Measurements from ENCODE around the gene IRAK2. TPM values are rescaled to one million over a fixed set of nuclear protein-coding genes. Genes with fewer than 3 reads are reported as not detected.

The IRAK2 gene, protein sequence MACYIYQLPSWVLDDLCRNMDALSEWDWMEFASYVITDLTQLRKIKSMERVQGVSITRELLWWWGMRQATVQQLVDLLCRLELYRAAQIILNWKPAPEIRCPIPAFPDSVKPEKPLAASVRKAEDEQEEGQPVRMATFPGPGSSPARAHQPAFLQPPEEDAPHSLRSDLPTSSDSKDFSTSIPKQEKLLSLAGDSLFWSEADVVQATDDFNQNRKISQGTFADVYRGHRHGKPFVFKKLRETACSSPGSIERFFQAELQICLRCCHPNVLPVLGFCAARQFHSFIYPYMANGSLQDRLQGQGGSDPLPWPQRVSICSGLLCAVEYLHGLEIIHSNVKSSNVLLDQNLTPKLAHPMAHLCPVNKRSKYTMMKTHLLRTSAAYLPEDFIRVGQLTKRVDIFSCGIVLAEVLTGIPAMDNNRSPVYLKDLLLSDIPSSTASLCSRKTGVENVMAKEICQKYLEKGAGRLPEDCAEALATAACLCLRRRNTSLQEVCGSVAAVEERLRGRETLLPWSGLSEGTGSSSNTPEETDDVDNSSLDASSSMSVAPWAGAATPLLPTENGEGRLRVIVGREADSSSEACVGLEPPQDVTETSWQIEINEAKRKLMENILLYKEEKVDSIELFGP
- 4.4 and 6.6 TPM in 2 replicates for total RNA-seq
- polyA plus RNA-seq = 1.5 and 3.6 TPM in 2 replicates
- 0.64 and 1.7 TPM in 2 replicates for polyA plus RNA-seq (2012)
- 1.8 and 4.7 TPM in 2 replicates for polyA minus RNA-seq (ENCODE audit: low replicate concordance)

GRCh38 chr3:10164546-10165393 is at the start of gene IRAK2:
Gene IRAK2, plus strand, starts transcription at chr3:10164919. Its CDS starts 36 bp downstream, at chr3:10164955.
- peak within 1 kb of the TSS; percentile 65 to 96 (median 90) for H3K4me3 ChIP-seq (replicated peaks in 1 of 4; ENCODE audit: control extremely low read depth in 1 of 4, insufficient read depth in 1 of 4, low read depth in 3 of 4, low read length in 4 of 4)
- peak; percentile 43 for DNase-seq (ENCODE audit: low read depth in 2 of 2)
- H3K4me2 ChIP-seq (ENCODE audit: extremely low read depth, insufficient read depth, low read length) = peak within 1 kb of the TSS; percentile 90
- H3K27me3 ChIP-seq (ENCODE audit: control insufficient read depth, insufficient read depth, low read length) = no peaks in the 10 kb centered on the region
- H3K4me1 ChIP-seq (ENCODE audit: control insufficient read depth, extremely low read depth, insufficient read depth, low read length) = no peaks in the 10 kb centered on the region
- no peaks in the 10 kb centered on the region for H3K79me2 ChIP-seq (ENCODE audit: control insufficient read depth, insufficient read depth, low read length)
- H3K9me3 ChIP-seq (ENCODE audit: control insufficient read depth, insufficient read depth, low read depth, low read length) = no peaks in the 10 kb centered on the region
- TF ChIP-seq EZH2 (IDR thresholded peaks at IDR 0.05; ENCODE audit: low read length, missing control alignments) (no peak), CTCF (conservative IDR thresholded peaks at IDR 0.05 in 1 of 2, IDR thresholded peaks at IDR 0.05 in 1 of 2; ENCODE audit: low read depth in 1 of 2, low read length in 2 of 2) (peak; percentile 41 to 57)
- H3K27ac ChIP-seq (ENCODE audit: insufficient read depth, low read length) = peak within 1 kb of the TSS; percentile 76
- peak within 1 kb of the TSS; percentile 99 for H2AFZ ChIP-seq (ENCODE audit: low read length)
- peak within 1 kb of the TSS; percentile 83 for H3K9ac ChIP-seq (ENCODE audit: insufficient read depth, low read length)
- H3K36me3 ChIP-seq (ENCODE audit: control insufficient read depth, insufficient read depth, low read length) = no peaks in the 10 kb centered on the region
- no peaks in the 10 kb centered on the region for H4K20me1 ChIP-seq (ENCODE audit: control insufficient read depth, extremely low read depth, insufficient read depth, low read length)

- no peaks in the 10 kb centered on the region for H3K36me3 ChIP-seq (ENCODE audit: control insufficient read depth, insufficient read depth, low read length)
- peak within 1 kb of the TSS; percentile 82 for H3K27ac ChIP-seq (ENCODE audit: insufficient read depth, low read length)
- H3K27me3 ChIP-seq (ENCODE audit: control insufficient read depth, insufficient read depth, low read length) = no peaks in the 10 kb centered on the region
- H2AFZ ChIP-seq (ENCODE audit: low read length) = peak within 1 kb of the TSS; percentile 91
- no peaks in the 10 kb centered on the region for H4K20me1 ChIP-seq (ENCODE audit: control insufficient read depth, extremely low read depth, insufficient read depth, low read length)
- TF ChIP-seq EZH2 (IDR thresholded peaks at IDR 0.05; ENCODE audit: low read length, missing control alignments) = no peak
- no peak for TF ChIP-seq CTCF (conservative IDR thresholded peaks at IDR 0.05 in 1 of 2, IDR thresholded peaks at IDR 0.05 in 1 of 2; ENCODE audit: low read depth in 1 of 2, low read length in 2 of 2)
- no peaks in the 10 kb centered on the region for H3K9me3 ChIP-seq (ENCODE audit: control insufficient read depth, insufficient read depth, low read depth, low read length)
- DNase-seq (ENCODE audit: low read depth in 2 of 2) = peak; percentile 93 to 96
- peak within 1 kb of the TSS; percentile 72 to 99 (median 86) for H3K4me3 ChIP-seq (replicated peaks in 1 of 4; ENCODE audit: control extremely low read depth in 1 of 4, insufficient read depth in 1 of 4, low read depth in 3 of 4, low read length in 4 of 4)
- H3K4me2 ChIP-seq (ENCODE audit: extremely low read depth, insufficient read depth, low read length) = peak within 1 kb of the TSS; percentile 82
- H3K9ac ChIP-seq (ENCODE audit: insufficient read depth, low read length) = peak within 1 kb of the TSS; percentile 79
- H3K79me2 ChIP-seq (ENCODE audit: control insufficient read depth, insufficient read depth, low read length) = peaks cover 44% of the 10 kb centered on the region
- H3K4me1 ChIP-seq (ENCODE audit: control insufficient read depth, extremely low read depth, insufficient read depth, low read length) = peaks cover 7% of the 10 kb centered on the region
Observed at GRCh38 chr3:10115326-10116137, 49.2 kb upstream of the IRAK2 start, which contains the start of gene BRK1. Gene BRK1, plus strand, starts transcription at chr3:10115675. Its CDS starts 27 bp downstream, at chr3:10115702.

All from fibroblast of lung (primary cell).